Measurements from ENCODE around the gene GLRA2.
A peak's percentile ranks its signal among the peaks of the same experiment; 100 is the strongest.

GLRA2 gene

DNA sequence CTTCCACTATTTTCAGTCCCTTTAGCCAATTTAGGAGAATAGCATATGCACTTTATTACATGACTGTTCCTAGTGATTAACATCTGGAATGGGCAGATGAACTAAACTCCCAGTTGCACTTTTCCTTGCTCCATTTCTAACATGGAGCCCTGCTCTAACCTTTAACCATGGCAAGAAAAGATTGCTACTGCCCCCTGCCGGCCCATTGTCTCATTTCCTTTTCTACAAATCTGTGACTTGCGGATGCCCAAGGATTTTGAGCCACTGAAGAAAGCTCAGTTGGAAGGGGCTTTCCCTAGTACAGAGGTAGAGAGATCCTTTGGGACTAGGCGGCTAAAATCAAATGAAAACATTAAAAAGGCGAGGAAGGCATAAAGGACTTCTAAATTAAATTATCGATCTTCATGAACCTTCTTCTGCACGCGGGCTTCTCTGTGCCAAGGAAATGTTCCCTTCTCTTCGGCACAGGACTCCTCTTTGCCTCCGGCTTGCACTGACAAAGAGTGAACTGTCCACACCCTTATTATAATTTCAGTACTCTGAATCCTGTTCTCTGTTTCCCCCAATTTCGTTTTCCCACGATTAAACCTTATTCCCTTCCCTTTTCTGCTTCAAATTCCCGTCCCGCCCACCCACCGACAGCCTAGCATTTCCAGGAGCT is 577 bp upstream of the GLRA2 start:
- no peaks in the 10 kb centered on the region for H3K4me1 ChIP-seq (ENCODE audit: control insufficient read depth, low read depth, low read length)
- no peak overlapping the region for H3K27ac ChIP-seq (ENCODE audit: low read depth, low read length)
- no peak overlapping the region for H2AK5ac ChIP-seq (ENCODE audit: low read length)
- no peak overlapping the region for H3K18ac ChIP-seq (ENCODE audit: low read length)
- no peaks in the 10 kb centered on the region for H3K79me2 ChIP-seq (ENCODE audit: control insufficient read depth, insufficient read depth, low read length)
- peak; percentile 70 for DNase-seq
- no peak overlapping the region for H2BK120ac ChIP-seq (ENCODE audit: low read depth, low read length)
- no peak overlapping the region for H2BK15ac ChIP-seq (replicated peaks; ENCODE audit: low read depth)
- H3K27me3 ChIP-seq (ENCODE audit: insufficient read depth, low read length, poor library complexity): no peaks in the 10 kb centered on the region
- H2BK5ac ChIP-seq (ENCODE audit: low read length): no peak overlapping the region
- no peaks in the 10 kb centered on the region for H3K36me3 ChIP-seq (ENCODE audit: control insufficient read depth, insufficient read depth, low read length)
- no peaks in the 10 kb centered on the region for H3K79me1 ChIP-seq (ENCODE audit: low read length)
- no CpG with 5 or more reads among the region's 14 CpGs for WGBS (ENCODE audit: extremely low coverage, insufficient coverage, low lambda C conversion rate)
- no peak overlapping the region for H3K56ac ChIP-seq (ENCODE audit: low read length)
- no peak overlapping the region for H3K9ac ChIP-seq (ENCODE audit: low read length)
- H3K4ac ChIP-seq (ENCODE audit: low read depth, low read length): no peak overlapping the region
- no peak overlapping the region for H4K8ac ChIP-seq (ENCODE audit: low read depth, low read length)
- H3K4me2 ChIP-seq (ENCODE audit: low read length): peak overlapping the region; percentile 56
- no peak overlapping the region for H3K4me3 ChIP-seq (ENCODE audit: low read length)
- no peak overlapping the region for H3K23ac ChIP-seq (ENCODE audit: low read length)
- H4K5ac ChIP-seq (ENCODE audit: low read length): no peak overlapping the region

DNA sequence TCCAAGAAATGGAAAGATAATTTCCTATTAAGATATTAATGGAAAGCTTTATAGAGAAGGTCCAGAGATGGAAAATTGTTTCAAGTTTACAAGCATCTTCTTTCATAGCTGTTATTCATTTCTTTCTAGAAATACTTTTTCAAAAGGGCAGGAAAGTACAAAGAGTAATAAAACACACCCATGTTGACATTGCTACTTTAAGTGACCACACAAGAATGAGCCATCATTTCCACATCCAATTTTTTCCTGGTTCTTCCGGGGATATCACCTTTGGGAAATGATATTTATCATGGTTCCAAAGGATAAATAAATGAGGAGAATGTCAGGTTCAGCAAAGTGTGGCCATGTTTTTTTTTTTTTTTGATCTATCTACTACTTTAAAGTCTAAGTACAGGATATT is 4.5 kb downstream of the GLRA2 start:
- Histone ChIP-seq H3K4ac (ENCODE audit: low read depth, low read length) (no peak overlapping the region), H3K18ac (ENCODE audit: low read length) (no peak overlapping the region), H3K79me2 (ENCODE audit: control insufficient read depth, insufficient read depth, low read length) (no peaks in the 10 kb centered on the region), H4K8ac (ENCODE audit: low read depth, low read length) (no peak overlapping the region), H3K56ac (ENCODE audit: low read length) (no peak overlapping the region), H3K4me2 (ENCODE audit: low read length) (no peak overlapping the region), H2BK15ac (replicated peaks; ENCODE audit: low read depth) (no peak overlapping the region), H2BK120ac (ENCODE audit: low read depth, low read length) (no peak overlapping the region), H3K27ac (ENCODE audit: low read depth, low read length) (no peak overlapping the region), H3K36me3 (ENCODE audit: control insufficient read depth, insufficient read depth, low read length) (no peaks in the 10 kb centered on the region), H3K4me1 (ENCODE audit: control insufficient read depth, low read depth, low read length) (no peaks in the 10 kb centered on the region), H3K23ac (ENCODE audit: low read length) (no peak overlapping the region), H3K27me3 (ENCODE audit: insufficient read depth, low read length, poor library complexity) (no peaks in the 10 kb centered on the region), H3K79me1 (ENCODE audit: low read length) (no peaks in the 10 kb centered on the region), H2BK5ac (ENCODE audit: low read length) (no peak overlapping the region), H4K5ac (ENCODE audit: low read length) (no peak overlapping the region), H3K9ac (ENCODE audit: low read length) (no peak overlapping the region), H2AK5ac (ENCODE audit: low read length) (no peak overlapping the region), H3K4me3 (ENCODE audit: low read length) (no peak overlapping the region)
- no CpG with 5 or more reads among the region's 1 CpG for WGBS (ENCODE audit: extremely low coverage, insufficient coverage, low lambda C conversion rate)
- no peak for DNase-seq

- no peak overlapping the region for H3K9ac ChIP-seq (ENCODE audit: low read length)
- DNase-seq: no peak
- H3K23ac ChIP-seq (ENCODE audit: low read length): no peak overlapping the region
- no peaks in the 10 kb centered on the region for H3K27me3 ChIP-seq (ENCODE audit: insufficient read depth, low read length, poor library complexity)
- H3K4me1 ChIP-seq (ENCODE audit: control insufficient read depth, low read depth, low read length): no peaks in the 10 kb centered on the region
- no peak overlapping the region for H4K8ac ChIP-seq (ENCODE audit: low read depth, low read length)
- no peak overlapping the region for H3K4ac ChIP-seq (ENCODE audit: low read depth, low read length)
- H3K18ac ChIP-seq (ENCODE audit: low read length): no peak overlapping the region
- H2BK15ac ChIP-seq (replicated peaks; ENCODE audit: low read depth): no peak overlapping the region
- H3K79me1 ChIP-seq (ENCODE audit: low read length): no peaks in the 10 kb centered on the region
- no peak overlapping the region for H3K27ac ChIP-seq (ENCODE audit: low read depth, low read length)
- no peak overlapping the region for H3K4me2 ChIP-seq (ENCODE audit: low read length)
- no peaks in the 10 kb centered on the region for H3K79me2 ChIP-seq (ENCODE audit: control insufficient read depth, insufficient read depth, low read length)
- H2AK5ac ChIP-seq (ENCODE audit: low read length): no peak overlapping the region
- no peak overlapping the region for H3K56ac ChIP-seq (ENCODE audit: low read length)
- no CpG with 5 or more reads among the region's 4 CpGs for WGBS (ENCODE audit: extremely low coverage, insufficient coverage, low lambda C conversion rate)
- H3K4me3 ChIP-seq (ENCODE audit: low read length): no peak overlapping the region
- no peak overlapping the region for H4K5ac ChIP-seq (ENCODE audit: low read length)
- no peaks in the 10 kb centered on the region for H3K36me3 ChIP-seq (ENCODE audit: control insufficient read depth, insufficient read depth, low read length)
- H2BK120ac ChIP-seq (ENCODE audit: low read depth, low read length): no peak overlapping the region
- H2BK5ac ChIP-seq (ENCODE audit: low read length): no peak overlapping the region
Observed at GRCh38 chrX:14546190-14546589, 16.9 kb downstream of the GLRA2 start.

DNA sequence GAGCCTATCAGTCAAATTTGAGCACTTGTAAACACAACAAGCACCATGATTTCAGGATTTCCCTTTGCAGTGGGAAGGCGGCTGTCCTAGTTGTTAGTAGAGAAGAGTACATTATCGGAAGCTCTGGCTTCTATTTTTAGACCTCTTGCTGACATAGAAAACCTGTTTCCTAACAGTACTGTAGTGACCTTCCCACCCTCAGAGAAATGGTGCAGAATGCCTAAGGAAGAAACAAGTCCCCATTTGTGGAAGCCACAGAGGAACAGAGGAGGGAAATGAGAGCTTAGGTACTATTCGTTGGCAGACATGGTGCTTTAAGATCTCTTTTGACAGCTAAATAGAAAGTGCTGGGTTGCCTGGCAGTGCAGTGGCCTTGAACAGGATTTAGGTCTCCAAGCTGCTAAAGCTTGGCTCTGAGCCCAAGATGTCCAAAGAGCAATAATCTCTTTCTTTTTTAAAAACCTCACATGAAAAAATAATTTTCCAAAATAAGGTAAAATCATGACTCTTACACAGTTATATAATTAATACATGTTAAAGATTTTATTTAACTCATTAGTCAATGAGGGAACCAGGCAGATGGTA is 24.9 kb downstream of the GLRA2 start:
- H3K79me2 ChIP-seq (ENCODE audit: control insufficient read depth, insufficient read depth, low read length): no peaks in the 10 kb centered on the region
- no CpG with 5 or more reads among the region's 3 CpGs for WGBS (ENCODE audit: extremely low coverage, insufficient coverage, low lambda C conversion rate)

DNA sequence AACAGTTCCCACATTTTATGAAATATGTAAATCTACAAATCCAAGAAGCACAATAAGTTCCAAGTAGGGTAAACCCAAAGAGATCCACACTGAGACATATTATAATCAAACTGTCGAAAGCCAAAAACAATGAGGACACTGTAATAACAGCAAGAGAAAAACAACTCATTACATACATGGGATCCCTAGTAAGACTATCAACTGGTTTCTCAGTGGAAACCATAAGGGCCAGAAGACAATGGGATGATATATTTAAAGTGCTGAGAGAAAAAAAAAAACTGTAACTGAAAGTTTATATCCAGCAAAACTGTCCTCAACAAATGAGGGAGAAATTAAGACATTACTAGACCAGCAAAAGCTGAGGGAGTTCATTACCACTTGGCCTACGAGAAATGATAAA is 34.7 kb downstream of the GLRA2 start:
- Histone ChIP-seq H3K36me3 (ENCODE audit: control insufficient read depth, insufficient read depth, low read length) (no peaks in the 10 kb centered on the region), H3K4me2 (ENCODE audit: low read length) (no peak overlapping the region), H3K27me3 (ENCODE audit: insufficient read depth, low read length, poor library complexity) (no peaks in the 10 kb centered on the region), H3K56ac (ENCODE audit: low read length) (no peak overlapping the region), H4K5ac (ENCODE audit: low read length) (no peak overlapping the region), H2AK5ac (ENCODE audit: low read length) (no peak overlapping the region), H3K4me3 (ENCODE audit: low read length) (no peak overlapping the region), H2BK120ac (ENCODE audit: low read depth, low read length) (no peak overlapping the region), H3K79me2 (ENCODE audit: control insufficient read depth, insufficient read depth, low read length) (no peaks in the 10 kb centered on the region), H2BK15ac (replicated peaks; ENCODE audit: low read depth) (no peak overlapping the region), H3K79me1 (ENCODE audit: low read length) (no peaks in the 10 kb centered on the region), H3K4me1 (ENCODE audit: control insufficient read depth, low read depth, low read length) (no peaks in the 10 kb centered on the region), H3K4ac (ENCODE audit: low read depth, low read length) (no peak overlapping the region), H3K18ac (ENCODE audit: low read length) (no peak overlapping the region), H3K23ac (ENCODE audit: low read length) (no peak overlapping the region), H3K9ac (ENCODE audit: low read length) (no peak overlapping the region), H2BK5ac (ENCODE audit: low read length) (no peak overlapping the region), H4K8ac (ENCODE audit: low read depth, low read length) (no peak overlapping the region), H3K27ac (ENCODE audit: low read depth, low read length) (no peak overlapping the region)
- WGBS (ENCODE audit: extremely low coverage, insufficient coverage, low lambda C conversion rate): no CpG with 5 or more reads among the region's 2 CpGs
- DNase-seq: no peak

More for the DNA sequence above, 24.9 kb downstream of the GLRA2 start:
- Histone ChIP-seq H3K9ac (ENCODE audit: low read length) (no peak overlapping the region), H2AK5ac (ENCODE audit: low read length) (no peak overlapping the region), H3K36me3 (ENCODE audit: control insufficient read depth, insufficient read depth, low read length) (no peaks in the 10 kb centered on the region), H3K27ac (ENCODE audit: low read depth, low read length) (no peak overlapping the region), H3K4me2 (ENCODE audit: low read length) (no peak overlapping the region), H3K4ac (ENCODE audit: low read depth, low read length) (no peak overlapping the region), H4K8ac (ENCODE audit: low read depth, low read length) (no peak overlapping the region), H3K18ac (ENCODE audit: low read length) (no peak overlapping the region), H3K56ac (ENCODE audit: low read length) (no peak overlapping the region), H2BK5ac (ENCODE audit: low read length) (no peak overlapping the region), H2BK15ac (replicated peaks; ENCODE audit: low read depth) (no peak overlapping the region), H3K79me1 (ENCODE audit: low read length) (no peaks in the 10 kb centered on the region), H3K4me3 (ENCODE audit: low read length) (no peak overlapping the region), H3K23ac (ENCODE audit: low read length) (no peak overlapping the region), H3K4me1 (ENCODE audit: control insufficient read depth, low read depth, low read length) (no peaks in the 10 kb centered on the region), H4K5ac (ENCODE audit: low read length) (no peak overlapping the region), H3K27me3 (ENCODE audit: insufficient read depth, low read length, poor library complexity) (no peaks in the 10 kb centered on the region), H2BK120ac (ENCODE audit: low read depth, low read length) (no peak overlapping the region)
- DNase-seq: no peak

GRCh38 chrX:14573161-14573560 is 43.8 kb downstream of the GLRA2 start:
- Histone ChIP-seq H3K36me3 (ENCODE audit: control insufficient read depth, insufficient read depth, low read length) (no peaks in the 10 kb centered on the region), H4K5ac (ENCODE audit: low read length) (no peak overlapping the region), H3K79me1 (ENCODE audit: low read length) (no peaks in the 10 kb centered on the region), H4K8ac (ENCODE audit: low read depth, low read length) (no peak overlapping the region), H3K18ac (ENCODE audit: low read length) (no peak overlapping the region), H3K4ac (ENCODE audit: low read depth, low read length) (no peak overlapping the region), H3K4me3 (ENCODE audit: low read length) (no peak overlapping the region), H3K56ac (ENCODE audit: low read length) (no peak overlapping the region), H2BK120ac (ENCODE audit: low read depth, low read length) (no peak overlapping the region), H3K27ac (ENCODE audit: low read depth, low read length) (no peak overlapping the region), H2BK5ac (ENCODE audit: low read length) (no peak overlapping the region), H3K27me3 (ENCODE audit: insufficient read depth, low read length, poor library complexity) (no peaks in the 10 kb centered on the region), H3K23ac (ENCODE audit: low read length) (no peak overlapping the region), H3K4me1 (ENCODE audit: control insufficient read depth, low read depth, low read length) (no peaks in the 10 kb centered on the region), H2BK15ac (replicated peaks; ENCODE audit: low read depth) (no peak overlapping the region), H3K79me2 (ENCODE audit: control insufficient read depth, insufficient read depth, low read length) (no peaks in the 10 kb centered on the region), H3K9ac (ENCODE audit: low read length) (no peak overlapping the region), H2AK5ac (ENCODE audit: low read length) (no peak overlapping the region), H3K4me2 (ENCODE audit: low read length) (no peak overlapping the region)
- DNase-seq: no peak
- WGBS (ENCODE audit: extremely low coverage, insufficient coverage, low lambda C conversion rate): no CpG with 5 or more reads among the region's 2 CpGs

All from mesendoderm (in vitro differentiated cells).